Astrocyte of the hippocampus (primary cell): ENCODE results near the gene TLE3.

Experiments used
- DNase-seq: peaks from one replicate; pipeline ENCODE4 v3.0.0; 2011; ENCODE audit warnings: low read depth, low spot score

TLE3 gene

GRCh38 chr15:70099167-70099966 lies 1.6 kb upstream of the TLE3 start:
- DNase-seq: peak; percentile 100

GRCh38 chr15:70098461-70099166 lies 897 bp upstream of the TLE3 start:
- DNase-seq: peak; percentile 68

- DNase-seq: no peak
These were observed 390 bp upstream of the TLE3 start for GRCh38 chr15:70098153-70098460.

- no peak for DNase-seq
These were observed 725 bp downstream of the TLE3 start for GRCh38 chr15:70097063-70097320.

GRCh38 chr15:70096215-70097062 lies 1.3 kb downstream of the TLE3 start:
- DNase-seq: peak; percentile 68

- peak; percentile 52 for DNase-seq
These were observed 2.1 kb downstream of the TLE3 start for GRCh38 chr15:70095408-70096214.

- peak; percentile 36 for DNase-seq
These were observed 2.9 kb downstream of the TLE3 start for GRCh38 chr15:70094690-70095311.

- DNase-seq: peak; percentile 82
These were observed 4.0 kb downstream of the TLE3 start for GRCh38 chr15:70093481-70094319.

GRCh38 chr15:70093070-70093469 lies 4.6 kb downstream of the TLE3 start:
- no peak for DNase-seq

- peak; percentile 23 for DNase-seq
These were observed 5.2 kb downstream of the TLE3 start for GRCh38 chr15:70092464-70093027.

GRCh38 chr15:70091726-70092463 lies 5.8 kb downstream of the TLE3 start:
- DNase-seq: peak; percentile 81

- no peak for DNase-seq
These were observed 7.1 kb downstream of the TLE3 start for GRCh38 chr15:70090436-70091296.

- no peak for DNase-seq
These were observed 8.1 kb downstream of the TLE3 start for GRCh38 chr15:70089692-70089971.

- DNase-seq: peak; percentile 45
These were observed 8.6 kb downstream of the TLE3 start for GRCh38 chr15:70088887-70089691.

GRCh38 chr15:70088455-70088854 lies 9.3 kb downstream of the TLE3 start:
- DNase-seq: no peak

GRCh38 chr15:70087708-70088352 lies 9.9 kb downstream of the TLE3 start:
- no peak for DNase-seq

- DNase-seq: no peak
These were observed 11.1 kb downstream of the TLE3 start for GRCh38 chr15:70086636-70087035.
